Fibroblast of upper back skin (primary cell): Measurements from ENCODE around the gene SPTBN4.

Source experiments
- DNase-seq: peaks from one replicate; pipeline ENCODE4 v3.0.0-alpha.2; 2013

SPTBN4 gene

DNA sequence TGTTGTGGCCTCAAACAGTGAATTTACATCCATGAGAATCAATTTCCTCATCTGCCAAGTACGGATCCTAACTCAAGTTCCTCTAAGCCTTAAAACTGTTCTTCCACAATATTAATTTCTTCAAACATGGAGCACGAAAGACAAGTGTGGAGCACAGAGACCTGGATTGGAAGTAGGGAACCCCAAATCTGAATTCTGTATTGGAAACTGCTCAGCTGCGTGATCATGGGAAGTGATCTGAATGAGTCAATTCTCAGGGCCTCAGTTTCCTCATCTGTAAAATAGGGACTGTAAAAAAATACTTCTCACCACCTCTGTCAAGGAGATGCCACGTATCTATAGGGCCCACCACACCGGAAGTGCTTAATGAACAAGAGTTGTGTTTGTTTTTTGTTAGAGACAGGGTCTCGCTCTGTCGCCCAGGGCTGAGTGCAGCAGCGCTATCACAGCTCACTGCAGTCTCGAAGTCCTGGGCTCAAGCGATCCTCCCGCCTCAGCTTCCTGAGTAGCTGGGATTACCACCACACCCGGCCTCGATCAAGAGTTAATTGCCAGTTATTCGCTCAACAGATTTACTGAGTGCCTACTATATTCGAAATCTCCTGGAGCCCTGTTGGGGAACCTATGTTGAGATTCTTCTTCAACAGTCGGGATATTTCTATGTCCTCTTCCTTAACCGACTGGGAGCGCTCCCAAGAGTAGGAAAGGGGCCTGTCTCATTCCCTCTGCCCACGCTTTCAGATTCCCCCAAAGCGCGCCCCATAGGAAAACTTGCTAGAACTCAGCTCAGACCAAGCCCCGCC is 24.3 kb upstream of the SPTBN4 start:
- DNase-seq: no peak

DNA sequence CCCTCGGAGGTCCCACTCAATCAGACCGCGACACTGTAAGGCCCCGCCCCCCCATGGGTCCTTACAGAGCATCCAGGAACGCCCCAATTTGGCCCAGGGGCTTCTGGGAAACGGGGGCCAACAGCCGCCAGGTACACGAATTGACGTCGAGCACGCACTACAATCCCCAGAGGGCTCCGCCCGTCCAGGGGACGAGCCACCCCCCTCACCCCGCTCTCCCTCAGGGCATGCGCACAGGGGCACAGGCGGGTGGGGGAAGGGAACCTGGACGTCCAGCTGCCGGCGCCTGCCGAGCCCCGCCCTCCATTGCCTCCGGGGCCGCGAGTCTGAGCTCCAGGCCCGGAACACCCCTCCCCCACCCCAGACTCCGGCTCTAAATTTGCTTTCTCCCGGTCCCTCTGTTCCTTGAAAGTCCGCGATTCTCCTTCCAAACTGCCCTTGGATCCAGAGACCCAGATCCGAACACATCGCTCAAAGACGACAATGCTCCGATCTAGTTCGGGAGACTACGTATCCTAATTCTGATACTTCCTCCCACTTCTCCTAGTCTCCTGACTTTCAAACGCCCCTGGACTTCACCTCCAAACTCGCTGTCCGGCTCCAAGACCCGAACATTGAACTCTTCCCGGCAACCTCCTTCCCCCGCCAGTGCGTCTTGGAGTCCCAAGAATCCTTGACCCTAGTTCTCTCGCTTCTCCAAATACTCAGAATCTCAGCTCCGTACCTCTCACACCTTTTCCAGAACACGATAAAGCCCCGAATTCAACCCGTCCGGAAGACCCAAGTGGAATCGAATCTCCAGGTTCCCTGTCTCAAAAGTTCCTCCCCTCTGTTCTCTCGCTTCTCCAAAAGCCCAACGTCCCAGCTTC is 23.4 kb upstream of the SPTBN4 start:
- peak; percentile 100 for DNase-seq

- peak; percentile 94 for DNase-seq
These were observed 22.6 kb upstream of the SPTBN4 start, which contains the start of gene SERTAD3 for GRCh38 chr19:40444000-40444824. SERTAD3 (minus strand) TSS chr19:40444335; CDS start chr19:40442080, 2,255 bp downstream.

GRCh38 chr19:40444825-40445312 is 21.9 kb upstream of the SPTBN4 start:
- no peak for DNase-seq

- DNase-seq: no peak
These were observed 21.0 kb upstream of the SPTBN4 start for GRCh38 chr19:40445780-40446262.

DNA sequence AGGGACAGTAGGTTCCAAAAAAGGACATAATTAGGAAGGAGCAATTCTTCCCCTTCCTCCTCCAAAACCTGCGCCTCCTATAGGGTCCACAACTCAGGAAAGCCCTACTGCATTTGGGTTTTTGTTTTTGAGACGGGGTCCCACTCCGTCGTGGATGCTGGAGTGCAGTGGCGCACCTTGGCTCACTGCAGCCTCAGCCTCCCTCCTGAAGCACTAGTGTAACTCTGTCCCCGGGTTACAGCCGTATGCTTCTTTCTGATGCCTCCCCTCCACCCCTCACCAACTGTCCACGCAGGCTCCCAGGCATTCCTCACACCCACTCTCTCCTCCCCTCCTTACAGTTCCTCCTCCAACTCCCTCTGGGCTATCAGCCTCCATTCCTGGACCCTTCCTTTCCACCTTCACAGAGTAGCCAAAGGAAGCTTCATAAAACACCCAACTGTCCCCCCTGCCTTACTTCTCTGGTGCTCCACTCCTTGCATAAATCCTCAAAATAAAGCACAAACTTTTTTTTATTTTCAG is 20.5 kb upstream of the SPTBN4 start:
- DNase-seq: no peak

- no peak for DNase-seq
These were observed 17.3 kb upstream of the SPTBN4 start for GRCh38 chr19:40449506-40449905.

- DNase-seq: no peak
These were observed 16.1 kb upstream of the SPTBN4 start for GRCh38 chr19:40450664-40451063.

- no peak for DNase-seq
These were observed 14.8 kb upstream of the SPTBN4 start for GRCh38 chr19:40452016-40452415.

GRCh38 chr19:40453151-40453735 is 13.6 kb upstream of the SPTBN4 start:
- no peak for DNase-seq

- peak; percentile 33 for DNase-seq
These were observed 12.9 kb upstream of the SPTBN4 start for GRCh38 chr19:40453943-40454342.

- DNase-seq: no peak
These were observed 9.8 kb upstream of the SPTBN4 start for GRCh38 chr19:40457048-40457447.

GRCh38 chr19:40457953-40458596 is 8.7 kb upstream of the SPTBN4 start:
- DNase-seq: no peak

- no peak for DNase-seq
These were observed 8.2 kb upstream of the SPTBN4 start for GRCh38 chr19:40458597-40458974.

GRCh38 chr19:40460185-40460584 is 6.6 kb upstream of the SPTBN4 start:
- DNase-seq: no peak

- DNase-seq: no peak
These were observed 5.1 kb upstream of the SPTBN4 start for GRCh38 chr19:40461669-40462221.

DNA sequence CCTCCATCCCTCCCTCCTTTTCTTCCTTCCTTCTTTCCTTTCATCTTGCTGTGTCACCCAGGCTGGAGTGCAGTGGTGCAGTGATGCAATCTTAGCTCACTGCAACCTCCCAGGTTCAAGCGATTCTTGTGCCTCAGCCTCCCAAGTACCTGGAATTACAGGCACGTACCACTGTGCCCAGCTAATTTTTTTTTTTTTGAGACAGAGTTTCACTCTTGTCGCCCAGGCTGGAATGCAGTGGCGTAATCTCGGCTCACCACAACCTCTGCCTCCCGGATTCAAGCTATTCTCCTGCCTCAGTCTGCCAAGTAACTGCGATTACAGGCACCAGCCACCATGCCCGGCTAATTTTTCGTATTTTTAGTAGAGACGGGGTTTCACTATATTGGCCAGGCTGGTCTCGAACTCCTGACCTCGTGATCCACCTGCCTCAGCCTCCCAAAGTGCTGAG is 3.2 kb upstream of the SPTBN4 start:
- DNase-seq: peak; percentile 40

DNA sequence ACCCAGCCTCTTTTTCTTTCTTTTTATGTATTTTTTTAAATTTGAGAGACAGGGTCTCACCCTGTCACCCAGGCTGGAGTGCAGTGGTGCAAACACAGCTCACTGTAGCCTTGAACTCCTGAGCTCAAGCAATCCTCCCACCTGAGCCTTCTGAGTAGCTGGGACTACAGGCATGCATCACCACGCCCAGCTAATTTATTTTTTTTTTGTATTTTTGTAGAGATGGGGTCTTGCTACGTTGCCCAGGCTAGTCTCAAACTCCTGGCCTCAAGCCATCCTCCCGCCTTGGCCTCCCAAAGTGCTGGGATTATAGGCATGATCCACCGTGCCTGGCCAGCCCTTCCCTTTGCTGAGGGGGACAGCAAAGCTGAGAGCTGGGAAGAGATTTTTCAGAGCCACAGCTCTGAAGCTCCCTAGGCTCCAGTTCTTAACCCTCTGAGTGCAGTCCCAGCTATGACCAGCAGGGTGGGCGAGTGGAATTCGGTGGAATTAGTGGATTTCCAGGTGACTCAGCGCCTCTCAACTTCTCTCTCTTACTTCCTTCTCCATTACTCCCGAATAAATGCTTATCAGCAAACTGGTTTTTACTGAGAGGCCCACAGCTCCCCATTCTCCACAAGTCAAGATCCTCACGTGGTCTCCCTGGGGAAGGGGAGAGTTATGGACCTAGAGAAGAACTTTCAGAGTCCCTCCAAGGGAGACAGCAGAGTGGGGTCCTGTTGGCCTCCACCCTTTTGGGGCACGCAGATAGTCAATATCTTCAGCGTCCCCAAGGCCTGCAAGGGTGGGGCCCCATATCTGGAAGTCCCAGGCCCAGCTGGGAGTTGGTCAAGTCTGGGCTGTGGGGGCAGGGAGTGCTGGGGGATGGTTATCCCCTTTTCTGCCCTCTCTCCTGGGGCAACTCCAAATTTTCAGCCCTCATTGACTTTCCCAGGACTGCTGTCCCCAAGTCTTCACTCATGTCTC is 2.5 kb upstream of the SPTBN4 start:
- DNase-seq: peak; percentile 88

GRCh38 chr19:40465025-40465556 is 1.7 kb upstream of the SPTBN4 start:
- DNase-seq: peak; percentile 64
